A673 (cell line): ENCODE results near the gene CPLX1. TPM values are rescaled to one million over a fixed set of nuclear protein-coding genes. Genes with fewer than 3 reads are reported as not detected.

Experiments used
- BruUV-seq: library from RNA; stranded (reverse); fragments of 400-500 nt; replicated peaks from 2 replicates; lab custom pipeline; 2021; lab: Mats Ljungman, UMichigan
- CTCF ChIA-PET: fragments of 300-600 bp; sonication (Branson Sonifier 250); formaldehyde crosslinking; loops from one replicate; lab custom pipeline; 2022; ENCODE audit warnings: antibody characterized with exemption; lab: Charles Lee
- POLR2A ChIA-PET: fragments of 300-600 bp; sonication (Branson Sonifier 250); formaldehyde crosslinking; loops from one replicate; lab custom pipeline; 2022; ENCODE audit warnings: antibody characterized with exemption; ENCODE audit not compliant: low non-redundant PET; lab: Charles Lee
- DNase-seq: peaks from one replicate; pipeline ENCODE4 v3.0.0-alpha.2; 2015; ENCODE audit warnings: low spot score
- H3K27ac ChIP-seq: fragments of 200-600 bp; sonication (generic); 2 replicates; pipeline ENCODE4 v1.5.1; 2016; ENCODE audit warnings: mixed run types, low read depth, mild to moderate bottlenecking, mixed read lengths, antibody characterized with exemption, low read length; ENCODE audit not compliant: poor library complexity, severe bottlenecking
- H3K27me3 ChIP-seq: fragments of 200-600 bp; sonication (generic); replicated peaks from 2 replicates; pipeline ENCODE4 v1.6.1; 2017; ENCODE audit warnings: mixed run types, low read depth, mild to moderate bottlenecking, mixed read lengths, antibody characterized with exemption, low read length; ENCODE audit not compliant: insufficient read depth, poor library complexity
- H3K36me3 ChIP-seq: fragments of 200-600 bp; sonication (generic); 2 replicates; pipeline ENCODE4 v1.6.1; 2016; ENCODE audit warnings: mixed run types, mild to moderate bottlenecking, mixed read lengths, antibody characterized with exemption, low read length; ENCODE audit not compliant: insufficient read depth, poor library complexity, severe bottlenecking
- H3K4me1 ChIP-seq: fragments of 200-600 bp; sonication (generic); 2 replicates; pipeline ENCODE4 v1.6.1; 2017; ENCODE audit warnings: mixed run types, mild to moderate bottlenecking, mixed read lengths, antibody characterized with exemption, low read length; ENCODE audit not compliant: insufficient read depth, poor library complexity, severe bottlenecking
- H3K4me3 ChIP-seq: fragments of 200-600 bp; sonication (generic); 2 replicates; pipeline ENCODE4 v1.5.1; 2016; ENCODE audit warnings: low read depth, mixed run types, mild to moderate bottlenecking, mixed read lengths, low read length; ENCODE audit not compliant: poor library complexity, severe bottlenecking
- H3K9me3 ChIP-seq: fragments of 200-600 bp; sonication (generic); 2 replicates; pipeline ENCODE4 v1.6.1; 2016; ENCODE audit warnings: mixed run types, low read depth, mild to moderate bottlenecking, mixed read lengths, antibody characterized with exemption, low read length; ENCODE audit not compliant: poor library complexity, severe bottlenecking
- EZH2 ChIP-seq: fragments of 200-600 bp; sonication (generic); IDR thresholded peaks from 2 replicates; pipeline ENCODE4 v1.6.1; 2017; ENCODE audit warnings: borderline replicate concordance, low read depth, mild to moderate bottlenecking, mixed read lengths, antibody characterized with exemption, low read length; ENCODE audit not compliant: poor library complexity, severe bottlenecking
- intact Hi-C: fragments of 100-400 bp; cut with micrococcal nuclease; formaldehyde crosslinking; loops from one replicate; pipeline ENCODE4 v1.10.0; 2022; ENCODE audit not compliant: unreplicated experiment
- total RNA-seq: library from RNA; stranded (reverse); gene quantifications from 2 replicates; pipeline ENCODE4 v1.2.3, GENCODE V29; 2021
- TF ChIP-seq, protein P1 (sequence below): fragments of 300-800, 200-600 bp; sonication (generic); conservative IDR thresholded peaks from 2 replicates; pipeline ENCODE4 v1.5.1; 2017; ENCODE audit warnings: low read depth, mild to moderate bottlenecking, antibody characterized with exemption, low read length, moderate library complexity, mixed read lengths

CPLX1 gene
- total RNA-seq, 1 experiment from 2014 or later = 4.6 TPM

DNA sequence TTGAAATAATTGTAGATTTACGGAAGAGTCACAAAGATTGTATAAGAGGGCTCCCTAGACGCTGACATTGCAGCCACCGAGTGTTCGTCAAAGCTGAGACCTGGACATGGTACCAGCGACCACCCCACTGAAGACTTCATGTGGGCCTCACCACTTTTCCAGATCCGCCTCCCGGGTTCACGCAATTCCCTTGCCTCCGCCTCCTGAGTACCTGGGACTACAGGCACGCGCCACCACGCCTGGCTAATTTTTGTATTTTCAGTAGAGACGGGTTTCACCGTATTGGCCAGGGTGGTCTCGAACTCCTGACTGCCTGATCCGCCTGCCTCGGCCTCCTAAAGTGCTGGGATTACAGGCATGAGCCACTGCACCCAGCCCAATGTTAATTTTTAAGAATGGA, 29.7 kb downstream of the CPLX1 start:
- no peak overlapping the region for H3K4me3 ChIP-seq
- ChIA-PET POLR2A (no interaction called here), CTCF (interaction anchor here (0.6 kb wide), 1 partner anchor 488 kb away, joined by 3 read pairs; no protein-coding TSS in a partner anchor)
- DNase-seq = no peak
- no peaks in the 10 kb centered on the region for H3K36me3 ChIP-seq
- peaks cover 11% of the 10 kb centered on the region for H3K27me3 ChIP-seq
- H3K27ac ChIP-seq = no peak overlapping the region
- H3K4me1 ChIP-seq = no peaks in the 10 kb centered on the region
- intact Hi-C loops = no loop called here
- H3K9me3 ChIP-seq = no peaks in the 10 kb centered on the region
- no peak for TF ChIP-seq EZH2
- TF ChIP-seq, protein P1, sequence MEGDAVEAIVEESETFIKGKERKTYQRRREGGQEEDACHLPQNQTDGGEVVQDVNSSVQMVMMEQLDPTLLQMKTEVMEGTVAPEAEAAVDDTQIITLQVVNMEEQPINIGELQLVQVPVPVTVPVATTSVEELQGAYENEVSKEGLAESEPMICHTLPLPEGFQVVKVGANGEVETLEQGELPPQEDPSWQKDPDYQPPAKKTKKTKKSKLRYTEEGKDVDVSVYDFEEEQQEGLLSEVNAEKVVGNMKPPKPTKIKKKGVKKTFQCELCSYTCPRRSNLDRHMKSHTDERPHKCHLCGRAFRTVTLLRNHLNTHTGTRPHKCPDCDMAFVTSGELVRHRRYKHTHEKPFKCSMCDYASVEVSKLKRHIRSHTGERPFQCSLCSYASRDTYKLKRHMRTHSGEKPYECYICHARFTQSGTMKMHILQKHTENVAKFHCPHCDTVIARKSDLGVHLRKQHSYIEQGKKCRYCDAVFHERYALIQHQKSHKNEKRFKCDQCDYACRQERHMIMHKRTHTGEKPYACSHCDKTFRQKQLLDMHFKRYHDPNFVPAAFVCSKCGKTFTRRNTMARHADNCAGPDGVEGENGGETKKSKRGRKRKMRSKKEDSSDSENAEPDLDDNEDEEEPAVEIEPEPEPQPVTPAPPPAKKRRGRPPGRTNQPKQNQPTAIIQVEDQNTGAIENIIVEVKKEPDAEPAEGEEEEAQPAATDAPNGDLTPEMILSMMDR = no peak
- no TSS peak for BruUV-seq

DNA sequence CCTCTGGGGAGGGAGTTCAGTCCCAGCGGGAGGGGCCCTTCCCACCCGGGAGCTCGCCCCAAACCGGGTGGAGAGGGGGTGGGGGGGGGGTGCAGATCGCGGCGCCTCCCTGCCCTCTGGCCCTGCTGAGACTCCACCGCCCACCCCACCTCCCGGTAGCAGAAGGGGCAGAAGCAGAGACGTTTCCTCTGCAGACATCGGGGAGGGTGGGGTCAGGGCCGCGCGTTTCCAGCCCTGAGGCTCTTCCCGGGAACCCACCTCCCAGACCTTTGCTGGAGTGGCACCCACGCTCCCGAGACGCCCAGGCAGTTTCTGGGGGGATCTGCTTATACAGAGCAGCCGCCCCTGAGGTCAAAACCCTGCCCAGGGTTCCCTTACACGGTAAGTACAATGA, 30.2 kb downstream of the CPLX1 start:
- Histone ChIP-seq H3K27ac (no peak overlapping the region), H3K4me1 (no peaks in the 10 kb centered on the region), H3K36me3 (no peaks in the 10 kb centered on the region), H3K4me3 (peak overlapping the region; percentile 42), H3K9me3 (no peaks in the 10 kb centered on the region), H3K27me3 (peaks cover 11% of the 10 kb centered on the region)
- CTCF ChIA-PET = interaction anchor here (0.6 kb wide), 1 partner anchor 489 kb away, joined by 3 read pairs; no protein-coding TSS in a partner anchor
- intact Hi-C loops = no loop called here
- POLR2A ChIA-PET = no interaction called here
- TF ChIP-seq, protein P1 = no peak
- TF ChIP-seq EZH2 = no peak
- BruUV-seq = no TSS peak
- no peak for DNase-seq

DNA sequence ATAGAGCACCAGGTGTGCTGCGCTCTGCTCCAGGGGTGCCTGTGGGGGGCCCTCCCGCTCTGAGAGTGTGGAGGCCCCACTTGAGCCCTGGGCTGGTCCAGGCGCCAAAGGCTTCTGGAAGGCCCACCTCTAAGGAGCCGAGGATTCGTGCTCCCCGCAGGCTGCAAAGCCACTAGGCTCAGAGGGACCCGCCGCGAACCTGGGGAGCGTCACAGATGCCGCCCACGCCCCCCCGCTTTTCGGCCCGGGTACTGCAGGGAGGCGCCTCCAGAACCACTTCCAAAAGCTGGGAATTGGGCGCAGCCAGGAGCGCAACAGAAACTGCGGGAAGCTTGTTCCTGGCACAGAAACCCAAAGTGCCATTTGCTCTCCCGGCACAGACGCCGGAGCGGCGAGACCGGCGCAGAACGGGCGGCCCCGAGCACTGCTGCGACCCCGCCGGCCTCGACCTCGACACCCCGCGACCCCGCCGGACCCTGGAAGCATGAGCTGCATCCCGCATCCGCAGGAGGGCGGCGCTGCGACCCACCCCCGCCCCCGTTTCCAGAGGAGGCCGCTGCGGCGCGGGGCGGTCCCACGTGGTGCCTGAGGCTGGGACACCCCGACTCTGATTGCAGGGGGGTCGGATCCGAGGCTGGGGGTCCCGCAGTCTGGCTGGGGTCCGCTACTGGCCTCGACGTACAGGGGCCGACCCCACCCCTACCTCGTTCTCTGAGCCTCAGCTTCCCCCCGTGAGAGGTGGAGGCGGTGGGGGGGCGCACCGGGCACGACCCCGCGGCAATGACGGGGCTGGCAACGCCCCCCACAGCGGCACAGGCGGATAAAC, 30.8 kb downstream of the CPLX1 start:
- Histone ChIP-seq H3K27ac (no peak overlapping the region), H3K36me3 (no peaks in the 10 kb centered on the region), H3K9me3 (no peaks in the 10 kb centered on the region), H3K4me3 (peak overlapping the region; percentile 42), H3K4me1 (no peaks in the 10 kb centered on the region), H3K27me3 (peaks cover 11% of the 10 kb centered on the region)
- no peak for DNase-seq
- BruUV-seq = no TSS peak
- TF ChIP-seq, protein P1 = no peak
- TF ChIP-seq EZH2 = no peak
- intact Hi-C loops = no loop called here
- ChIA-PET POLR2A (no interaction called here), CTCF (interaction anchor here (0.6 kb wide), 1 partner anchor 489 kb away, joined by 3 read pairs; no protein-coding TSS in a partner anchor)
